Gastrocnemius medialis (tissue), 4 donors: Measurements from ENCODE around the gene SYNGR1.

ENCODE experiments used
- CTCF ChIP-seq, 5 experiments: fragments of 450-650 bp in 3 of 5; fragments of 200-600 bp in 2 of 5; sonication (generic) in 2 of 5; IDR thresholded peaks in 4 of 5; conservative IDR thresholded peaks in 1 of 5; 1 replicate in 4 of 5; 2 replicates in 1 of 5; pipeline ENCODE4 v1.5.1; 2016 to 2019; ENCODE audit warnings: antibody characterized with exemption in 5 of 5, mild to moderate bottlenecking in 3 of 5, moderate library complexity in 3 of 5
- POLR2A ChIP-seq, 2 donors: fragments of 450-650 bp; IDR thresholded peaks; one replicate each; pipeline ENCODE4 v1.6.1; 2017; ENCODE audit warnings: antibody characterized with exemption in 2 of 2, mild to moderate bottlenecking in 2 of 2, moderate library complexity in 2 of 2

DNA sequence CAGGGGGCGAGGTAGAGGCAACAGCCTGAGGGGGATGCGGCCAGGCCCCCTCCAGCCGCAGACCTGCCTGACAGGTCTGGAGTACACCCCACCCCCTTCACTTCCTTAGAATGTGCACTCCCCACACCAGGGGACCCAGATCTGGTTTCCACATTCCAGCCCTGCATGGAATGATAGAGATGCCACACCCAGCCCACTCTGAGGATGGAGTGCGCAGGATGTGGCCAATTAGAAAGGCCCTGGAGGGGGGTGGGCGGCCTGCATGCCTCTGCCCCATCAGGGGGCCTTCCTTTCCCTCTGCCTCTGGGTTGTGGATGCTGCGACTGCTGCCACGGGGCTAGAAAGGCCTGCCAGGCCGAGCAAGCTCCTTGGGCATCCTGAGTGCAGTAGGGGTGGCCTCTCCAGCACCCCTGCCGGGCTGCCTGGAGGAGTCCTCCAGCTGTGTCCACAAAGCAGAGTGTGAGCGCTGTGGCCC is 78.8 kb downstream of the SYNGR1 start:
- no peak for TF ChIP-seq POLR2A (IDR thresholded peaks at IDR 0.05)
- no peak for TF ChIP-seq CTCF (IDR thresholded peaks at IDR 0.05 in 4 of 5, conservative IDR thresholded peaks at IDR 0.05 in 1 of 5)
